ENCODE data around the gene USP7.
A peak's percentile ranks its signal among the peaks of the same experiment; 100 is the strongest.

- no peak for TF ChIP-seq CTCF (IDR thresholded peaks at IDR 0.05)
- 0 out of 4 replicates have a peak, but pooled peaks of 1 of the 2 experiments have one; percentile 28 for TF ChIP-seq REST (IDR thresholded peaks at IDR 0.05; ENCODE audit: insufficient read depth in 1 of 2, low read depth in 2 of 2, low read length in 1 of 2)
- peak; percentile 28; the same call in 1 of the 2 replicates for TF ChIP-seq POLR2AphosphoS5 (IDR thresholded peaks at IDR 0.05; ENCODE audit: low read depth, low read length)
Measured at GRCh38 chr16:8863594-8864424, 99.9 kb downstream of the USP7 start.

Measured in Panc1 (cell line).